K562 (cell line): ENCODE results near the gene PLEKHG3. TPM values are rescaled to one million over a fixed set of nuclear protein-coding genes. Genes with fewer than 3 reads are reported as not detected.

Experiments
- ATAC-seq: fragments of 200-7000 bp; cut with Tn5 transposase; 3 replicates; pipeline ENCODE4 v1.9.1; 2020; ENCODE audit warnings: moderate library complexity
- BruUV-seq: library from RNA; stranded (reverse); fragments of 400-500 nt; replicated peaks from 2 replicates; lab custom pipeline; 2021; lab: Mats Ljungman, UMichigan
- CTCF ChIA-PET: fragments of 300-600 bp; formaldehyde crosslinking; extraction: SDS; loops from one replicate; lab custom pipeline; 2021; ENCODE audit warnings: low intra/inter-chr PET ratio; lab: Yijun Ruan, JAX
- POLR2A ChIA-PET: fragments of 300-600, 350-650 bp; sonication (Branson Sonifier 250); formaldehyde crosslinking; extraction: SDS; loops from one replicate; lab custom pipeline; 2021; ENCODE audit warnings: antibody characterized with exemption, inconsistent platforms; lab: Yijun Ruan, JAX
- DNase-seq, 4 experiments: peaks; one replicate each; pipeline versions ENCODE4 v3.0.0 to v3.0.0-alpha.2; 2011 to 2018; ENCODE audit warnings: low spot score in 3 of 4, mixed read lengths in 3 of 4; ENCODE audit errors: extremely low read depth in 1 of 4
- FAIRE-seq: peaks from 2 replicates; lab custom pipeline; 2011; peaks lifted over from hg19 to GRCh38; lab: Jason Lieb, UNC
- H2AFZ ChIP-seq: 2 replicates; pipeline ENCODE4 v1.6.0; 2011; ENCODE audit warnings: low read depth, low read length, control low read depth, inconsistent platforms
- H3K27ac ChIP-seq: fragments of 200-600 bp; 3 replicates; pipeline ENCODE4 v1.8.0; 2011; ENCODE audit warnings: low read depth, mild to moderate bottlenecking, control low read depth, inconsistent platforms, low read length, moderate library complexity, mixed read lengths; ENCODE audit errors: extremely low read depth
- H3K27me3 ChIP-seq, 2 experiments: fragments of 300-600 bp in 1 of 2; 2 replicates in 1 of 2; 3 replicates in 1 of 2; pipeline versions ENCODE4 v1.6.0 to v1.8.0; 2011; ENCODE audit warnings: inconsistent platforms in 2 of 2, low read length in 2 of 2, mild to moderate bottlenecking in 1 of 2, mixed read lengths in 1 of 2, moderate library complexity in 1 of 2; ENCODE audit not compliant: control insufficient read depth in 2 of 2, insufficient read depth in 2 of 2
- H3K36me3 ChIP-seq: fragments of 300-600 bp; 3 replicates; pipeline ENCODE4 v1.8.0; 2011; ENCODE audit warnings: mild to moderate bottlenecking, low read length, inconsistent platforms; ENCODE audit not compliant: control insufficient read depth, insufficient read depth
- H3K4me1 ChIP-seq, 2 experiments: fragments of 200-600 bp in 1 of 2; replicated peaks in 1 of 2; 2 replicates in 1 of 2; 3 replicates in 1 of 2; pipeline versions ENCODE4 v1.5.1 to v1.8.0; 2011; ENCODE audit warnings: inconsistent platforms in 2 of 2, low read length in 2 of 2, mild to moderate bottlenecking in 1 of 2, mixed read lengths in 1 of 2, moderate library complexity in 1 of 2; ENCODE audit not compliant: control insufficient read depth in 2 of 2, insufficient read depth in 2 of 2
- H3K4me2 ChIP-seq: 2 replicates; pipeline ENCODE4 v1.6.1; 2011; ENCODE audit warnings: low read length, control low read depth, inconsistent platforms, mixed read lengths; ENCODE audit not compliant: insufficient read depth
- H3K4me3 ChIP-seq: fragments of 200-600 bp; sonication (generic), shearing (Covaris generic); 2 replicates; pipeline ENCODE4 v1.5.1; 2016; ENCODE audit warnings: control low read depth, inconsistent platforms
- H3K79me2 ChIP-seq: fragments of 200-600 bp; 3 replicates; pipeline ENCODE4 v1.8.0; 2011; ENCODE audit warnings: low read length, inconsistent platforms; ENCODE audit not compliant: control insufficient read depth, insufficient read depth
- H3K9ac ChIP-seq, 2 experiments: 2 replicates each; pipeline versions ENCODE4 v1.6.0 to v1.6.1; 2011; ENCODE audit warnings: low read depth in 2 of 2, low read length in 2 of 2, control low read depth in 1 of 2, inconsistent platforms in 1 of 2, mild to moderate bottlenecking in 1 of 2, mixed read lengths in 1 of 2; ENCODE audit not compliant: insufficient read depth in 1 of 2
- H3K9me1 ChIP-seq: one replicate; pipeline ENCODE4 v1.6.0; 2011; ENCODE audit warnings: inconsistent platforms, mild to moderate bottlenecking, low read length, moderate library complexity; ENCODE audit not compliant: control insufficient read depth, insufficient read depth
- H3K9me3 ChIP-seq: replicated peaks from 2 replicates; pipeline ENCODE4 v1.5.1; 2011; ENCODE audit warnings: low read depth, low read length, inconsistent platforms; ENCODE audit not compliant: control insufficient read depth, insufficient read depth
- H4K20me1 ChIP-seq: replicated peaks from 2 replicates; pipeline ENCODE4 v1.6.1; 2011; ENCODE audit warnings: low read length, inconsistent platforms, mixed read lengths; ENCODE audit not compliant: control insufficient read depth, insufficient read depth
- CTCF ChIP-seq, 3 experiments: IDR thresholded peaks in 2 of 3; conservative IDR thresholded peaks in 1 of 3; 2 replicates each; pipeline ENCODE4 v1.5.1; 2011 to 2012; ENCODE audit warnings: low read length in 3 of 3, mild to moderate bottlenecking in 3 of 3, control low read depth in 2 of 3, improper control_type of control experiment in 1 of 3, inconsistent platforms in 1 of 3, low read depth in 1 of 3, mixed read lengths in 1 of 3, moderate library complexity in 1 of 3; ENCODE audit not compliant: insufficient read depth in 2 of 3
- RBM34 ChIP-seq: fragments of 200-400 bp; formaldehyde crosslinking; IDR thresholded peaks from 2 replicates; pipeline ENCODE4 v1.6.1; 2018; ENCODE audit warnings: low read length, borderline replicate concordance; ENCODE audit not compliant: insufficient read depth
- WGBS: fragments of 100-300 bp; shearing (Covaris generic); methylation state at CpG from one replicate; pipeline ENCODE4 v1.1.6; 2016; ENCODE audit warnings: low coverage, mixed read lengths; ENCODE audit not compliant: insufficient coverage; ENCODE audit errors: missing lambda C conversion rate; 5-methylcytosine and 5-hydroxymethylcytosine counted together
- in situ Hi-C: fragments of 300-500 bp; cut with MboI; formaldehyde crosslinking; loops from 4 replicates; pipeline ENCODE4 v1.15.0; 2018; ENCODE audit warnings: inconsistent platforms, mixed read lengths
- intact Hi-C: fragments of 100-400 bp; cut with micrococcal nuclease; formaldehyde crosslinking; loops from 2 replicates; pipeline ENCODE4 v1.14.2; 2022
- polyA plus RNA-seq, 8 experiments: library from polyadenylated mRNA; depleted of rRNA in 4 of 8; stranded (reverse) in 5 of 8; unstranded in 3 of 8; fragments of >200 nt; fragmentation: Nextera tagmentation in 2 of 8; fragmentation: Illumina TruSeq in 1 of 8; extraction: Ambion mirVana in 2 of 8; extraction: Trizol in 1 of 8; gene quantifications; 2 replicates each; pipeline versions ENCODE4 v1.2.1 to v1.2.3, GENCODE V29; 2011 to 2014; ENCODE audit warnings: inconsistent platforms in 1 of 8, missing spikeins in 1 of 8
- total RNA-seq, 7 experiments: library from RNA; depleted of rRNA in 6 of 7; stranded (reverse); fragments of >200 nt in 6 of 7; fragmentation: Illumina TruSeq in 2 of 7; extraction: Trizol in 2 of 7; gene quantifications; 2 replicates each; pipeline versions ENCODE4 v1.2.1 to v1.2.3, GENCODE V29; 2011 to 2021; ENCODE audit warnings: low replicate concordance in 1 of 7

PLEKHG3 gene
- total and polyA plus RNA-seq, 9 of the 15 experiments (the other 6 are each of a cell fraction or from before 2014, with no cell fraction given), result 0.04 to 0.16 TPM; not detected in 7

DNA sequence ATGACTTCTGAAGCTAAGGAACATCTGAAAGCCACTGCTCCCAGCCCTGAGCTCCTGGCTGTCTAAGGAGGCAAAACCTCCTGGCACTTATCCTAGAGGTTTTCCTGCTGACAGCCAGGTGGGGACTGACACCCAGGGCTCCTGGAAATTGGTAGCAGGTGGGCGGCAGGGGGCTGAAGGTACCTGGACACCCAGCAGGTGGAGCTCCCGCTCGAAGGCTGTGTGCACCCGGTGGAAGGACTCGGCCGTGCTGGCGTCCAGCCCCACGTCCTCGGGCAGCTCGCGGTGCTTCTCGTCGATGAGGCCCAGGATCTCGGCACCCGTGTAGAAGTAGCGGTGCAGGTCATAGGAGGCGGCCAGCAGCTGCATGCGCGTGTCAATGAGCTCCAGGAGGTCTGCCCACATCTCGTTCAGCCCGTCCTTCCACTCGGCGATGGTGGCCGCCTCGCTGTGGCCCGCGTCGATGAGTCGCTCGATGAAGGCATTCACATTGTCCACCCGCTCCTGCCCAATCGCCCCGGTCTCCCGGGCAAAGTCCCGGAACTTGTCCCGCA, 68.2 kb downstream of the PLEKHG3 start:
- no peak for ATAC-seq
- TF ChIP-seq RBM34 (no peak), CTCF (IDR thresholded peaks at IDR 0.05 in 2 of 3, conservative IDR thresholded peaks at IDR 0.05 in 1 of 3; ENCODE audit: insufficient read depth in 2 of 3, low read depth in 1 of 3, low read length in 3 of 3) (peak in 1 of 3 experiments; percentile 32; a peak in 1 of 6 replicates)
- TF ChIP-seq, all 486 proteins: peak for 1
- DNase-seq (no peak), FAIRE-seq (no peak)
- peaks cover 78% of the 10 kb centered on the region; the same call in 2 of the 3 replicates for H3K36me3 ChIP-seq
- intact Hi-C loops (no loop called here), in situ Hi-C loops (no loop called here)
- no peak overlapping the region for H2AFZ ChIP-seq
- H3K4me3 ChIP-seq, result no peak overlapping the region
- no peaks in the 10 kb centered on the region for H3K27me3 ChIP-seq
- H3K9me3 ChIP-seq, result no peaks in the 10 kb centered on the region
- ChIA-PET CTCF (no interaction called here), POLR2A (interaction anchor here (0.6 to 2.0 kb wide), 7 partner anchors 9 to 585 kb away, joined by 3 to 16 read pairs (median 3); no protein-coding TSS in a partner anchor)
- no TSS peak for BruUV-seq
- no peaks in the 10 kb centered on the region for H3K9me1 ChIP-seq
- H3K27ac ChIP-seq, result no peak overlapping the region
- no peaks in the 10 kb centered on the region for H4K20me1 ChIP-seq
- no peaks in the 10 kb centered on the region for H3K79me2 ChIP-seq
- no peak overlapping the region for H3K9ac ChIP-seq
- peaks cover 0 to 7% of the 10 kb centered on the region in 2 experiments; a peak in 2 of 5 replicates for H3K4me1 ChIP-seq
- WGBS, result 95% methylated on average over 15 of the region's 36 CpGs
- no peak overlapping the region for H3K4me2 ChIP-seq
